SK-N-SH treated with all-trans-retinoic acid at 6 μM for 48 hours (cell line): ENCODE results near the gene PPOX.
A peak's percentile ranks its signal among the peaks of the same experiment; 100 is the strongest.

Experiments used
- ATAC-seq: fragments of 200-7000 bp; cut with Tn5 transposase; 3 replicates; pipeline ENCODE4 v1.9.1; 2020; ENCODE audit warnings: mild to moderate bottlenecking, moderate library complexity
- ARNTL ChIP-seq: fragments of 450-650 bp; formaldehyde crosslinking; IDR thresholded peaks from 2 replicates; pipeline ENCODE4 v1.5.0; 2020; ENCODE audit warnings: low read depth, mild to moderate bottlenecking, moderate library complexity, borderline replicate concordance
- BACH2 ChIP-seq: fragments of 250-450 bp; sonication (Bioruptor Pico); IDR thresholded peaks from 2 replicates; pipeline ENCODE4 v1.9.0; 2021; ENCODE audit warnings: mild to moderate bottlenecking, borderline replicate concordance
- CREB5 ChIP-seq: fragments of 250-450 bp; sonication (Bioruptor Pico); IDR thresholded peaks from 2 replicates; pipeline ENCODE4 v1.5.1; 2020; ENCODE audit warnings: low read depth, mild to moderate bottlenecking, moderate library complexity
- CSDC2 ChIP-seq: fragments of 250-450 bp; sonication (Bioruptor Pico); IDR thresholded peaks from 2 replicates; pipeline ENCODE4 v1.5.0; 2020; ENCODE audit warnings: mild to moderate bottlenecking, moderate library complexity
- CSRNP3 ChIP-seq: fragments of 250-450 bp; sonication (Bioruptor Pico); IDR thresholded peaks from 2 replicates; pipeline ENCODE4 v1.5.1; 2021; ENCODE audit warnings: mild to moderate bottlenecking, moderate library complexity
- ESRRG ChIP-seq: fragments of 250-450 bp; sonication (Bioruptor Pico); IDR thresholded peaks from 2 replicates; pipeline ENCODE4 v1.6.1; 2021; ENCODE audit warnings: mild to moderate bottlenecking
- GLIS3 ChIP-seq: fragments of 250-450 bp; sonication (Bioruptor Pico); IDR thresholded peaks from 2 replicates; pipeline ENCODE4 v1.5.0; 2020; ENCODE audit warnings: mild to moderate bottlenecking, moderate library complexity
- ISL1 ChIP-seq: fragments of 250-450 bp; sonication (Bioruptor Pico); IDR thresholded peaks from 2 replicates; pipeline ENCODE4 v2.1.2; 2022; ENCODE audit warnings: mild to moderate bottlenecking, moderate library complexity
- OSR1 ChIP-seq: fragments of 250-450 bp; sonication (Bioruptor Pico); IDR thresholded peaks from 2 replicates; pipeline ENCODE4 v1.8.0; 2022; ENCODE audit warnings: moderate library complexity, mild to moderate bottlenecking, inconsistent platforms
- PATZ1 ChIP-seq: fragments of 250-450 bp; sonication (Bioruptor Pico); IDR thresholded peaks from 2 replicates; pipeline ENCODE4 v1.8.0; 2020; ENCODE audit warnings: mild to moderate bottlenecking, moderate library complexity, borderline replicate concordance
- PPARA ChIP-seq: fragments of 250-450 bp; sonication (Bioruptor Pico); IDR thresholded peaks from 2 replicates; pipeline ENCODE4 v1.5.0; 2020; ENCODE audit warnings: mild to moderate bottlenecking, borderline replicate concordance
- RARB ChIP-seq: fragments of 250-450 bp; sonication (Bioruptor Pico); IDR thresholded peaks from 2 replicates; pipeline ENCODE4 v1.8.0; 2021; ENCODE audit warnings: mild to moderate bottlenecking, moderate library complexity
- SNAI2 ChIP-seq: fragments of 250-450 bp; sonication (Bioruptor Pico); IDR thresholded peaks from 2 replicates; pipeline ENCODE4 v1.5.0; 2020; ENCODE audit warnings: mild to moderate bottlenecking, moderate library complexity
- TCF4 ChIP-seq: fragments of 250-450 bp; sonication (Bioruptor Pico); IDR thresholded peaks from 2 replicates; pipeline ENCODE4 v1.8.0; 2021; ENCODE audit warnings: mild to moderate bottlenecking, moderate library complexity, borderline replicate concordance
- TOX ChIP-seq: fragments of 250-450 bp; sonication (Bioruptor Pico); IDR thresholded peaks from 2 replicates; pipeline ENCODE4 v1.8.0; 2021; ENCODE audit warnings: mild to moderate bottlenecking, moderate library complexity, borderline replicate concordance
- TSHZ2 ChIP-seq: fragments of 250-450 bp; sonication (Bioruptor Pico); IDR thresholded peaks from 2 replicates; pipeline ENCODE4 v1.5.0; 2020; ENCODE audit warnings: mild to moderate bottlenecking, moderate library complexity
- ZC3H10 ChIP-seq: fragments of 250-450 bp; sonication (Bioruptor Pico); IDR thresholded peaks from 2 replicates; pipeline ENCODE4 v1.5.1; 2021; ENCODE audit warnings: mild to moderate bottlenecking, moderate library complexity
- ZFP30 ChIP-seq: fragments of 450-650 bp; formaldehyde crosslinking; IDR thresholded peaks from 2 replicates; pipeline ENCODE4 v1.5.0; 2022; ENCODE audit warnings: mild to moderate bottlenecking, moderate library complexity
- ZNF565 ChIP-seq: fragments of 450-650 bp; formaldehyde crosslinking; conservative IDR thresholded peaks from 2 replicates; pipeline ENCODE4 v1.5.0; 2020; ENCODE audit warnings: low read depth, mild to moderate bottlenecking, moderate library complexity
- ZNF70 ChIP-seq: fragments of 450-650 bp; formaldehyde crosslinking; IDR thresholded peaks from 2 replicates; pipeline ENCODE4 v1.5.0; 2020; ENCODE audit warnings: mild to moderate bottlenecking, moderate library complexity
- ZNF8 ChIP-seq: fragments of 450-650 bp; formaldehyde crosslinking; IDR thresholded peaks from 2 replicates; pipeline ENCODE4 v1.5.0; 2020; ENCODE audit warnings: mild to moderate bottlenecking, moderate library complexity
- TF ChIP-seq, protein P1 (sequence below): fragments of 250-450 bp; sonication (Bioruptor Pico); IDR thresholded peaks from 2 replicates; pipeline ENCODE4 v1.8.0; 2021; ENCODE audit warnings: low read depth, mild to moderate bottlenecking, moderate library complexity, borderline replicate concordance

The PPOX gene

GRCh38 chr1:161190962-161191521 is 24.8 kb downstream of the PPOX start (continued):
- TF ChIP-seq CSDC2 (CRISPR knock-in tag): no peak

GRCh38 chr1:161191971-161192370 is 25.7 kb downstream of the PPOX start:
- no peak for ATAC-seq
- no peak for TF ChIP-seq ZNF8
- no peak for TF ChIP-seq ISL1
- no peak for TF ChIP-seq TOX (CRISPR knock-in tag)
- TF ChIP-seq, protein P1, sequence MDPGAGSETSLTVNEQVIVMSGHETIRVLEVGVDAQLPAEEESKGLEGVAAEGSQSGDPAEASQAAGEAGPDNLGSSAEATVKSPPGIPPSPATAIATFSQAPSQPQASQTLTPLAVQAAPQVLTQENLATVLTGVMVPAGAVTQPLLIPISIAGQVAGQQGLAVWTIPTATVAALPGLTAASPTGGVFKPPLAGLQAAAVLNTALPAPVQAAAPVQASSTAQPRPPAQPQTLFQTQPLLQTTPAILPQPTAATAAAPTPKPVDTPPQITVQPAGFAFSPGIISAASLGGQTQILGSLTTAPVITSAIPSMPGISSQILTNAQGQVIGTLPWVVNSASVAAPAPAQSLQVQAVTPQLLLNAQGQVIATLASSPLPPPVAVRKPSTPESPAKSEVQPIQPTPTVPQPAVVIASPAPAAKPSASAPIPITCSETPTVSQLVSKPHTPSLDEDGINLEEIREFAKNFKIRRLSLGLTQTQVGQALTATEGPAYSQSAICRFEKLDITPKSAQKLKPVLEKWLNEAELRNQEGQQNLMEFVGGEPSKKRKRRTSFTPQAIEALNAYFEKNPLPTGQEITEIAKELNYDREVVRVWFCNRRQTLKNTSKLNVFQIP (CRISPR knock-in tag): no peak
- no peak for TF ChIP-seq RARB (CRISPR knock-in tag)
- TF ChIP-seq ESRRG: no peak
- no peak for TF ChIP-seq ZNF565
- no peak for TF ChIP-seq GLIS3 (CRISPR knock-in tag)
- TF ChIP-seq TSHZ2: no peak
- no peak for TF ChIP-seq BACH2 (CRISPR knock-in tag)
- no peak for TF ChIP-seq ZC3H10
- no peak for TF ChIP-seq SNAI2
- TF ChIP-seq CSDC2 (CRISPR knock-in tag): no peak
- TF ChIP-seq PPARA: no peak
- no peak for TF ChIP-seq ARNTL
- TF ChIP-seq OSR1 (CRISPR knock-in tag): no peak

DNA sequence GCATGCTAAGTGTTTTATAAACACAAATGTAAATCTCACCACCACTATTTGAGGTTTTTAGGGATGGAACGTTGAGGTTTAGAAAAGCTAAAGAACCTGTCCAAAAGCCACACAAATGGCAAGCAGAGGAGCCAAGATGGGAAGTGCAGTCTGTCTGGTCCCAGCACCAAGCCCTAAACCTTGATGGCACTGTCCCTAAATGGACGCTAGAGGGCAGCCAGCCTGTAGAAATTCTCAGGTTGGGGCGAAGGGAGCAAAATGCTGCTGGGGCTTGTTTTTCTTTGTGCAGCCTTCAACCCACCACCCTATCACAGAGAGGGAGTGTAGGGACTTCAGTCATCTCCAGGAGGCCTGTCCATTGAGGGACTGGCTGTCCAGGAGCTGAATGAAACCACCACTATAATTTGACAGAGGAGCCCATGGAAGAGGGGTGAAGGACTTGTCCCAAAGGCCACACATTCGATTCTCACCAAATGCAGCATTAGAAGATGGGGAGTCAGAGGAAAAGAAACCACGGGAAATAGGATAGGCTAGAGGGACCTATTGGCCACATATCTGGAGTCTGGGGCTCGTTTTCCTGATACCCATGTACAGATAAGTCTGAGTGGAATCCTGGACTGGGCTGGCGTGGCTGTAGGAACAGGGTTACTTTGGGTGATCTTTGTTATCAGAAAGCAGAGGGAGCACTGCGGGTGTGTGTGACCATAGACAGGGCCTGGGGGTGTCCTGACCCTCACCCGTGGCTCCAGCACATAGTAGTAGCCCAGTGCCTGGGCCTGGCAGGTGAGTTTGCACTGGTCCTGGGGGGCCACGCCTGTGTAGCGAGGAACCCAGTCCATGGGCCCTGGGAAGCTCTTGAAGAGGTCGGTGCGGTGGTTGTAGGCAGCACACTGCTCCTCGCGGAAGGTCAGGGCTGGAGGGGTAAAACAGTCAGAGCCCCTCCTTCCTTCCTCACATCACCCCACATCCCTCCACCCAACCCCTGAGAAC is 26.5 kb downstream of the PPOX start:
- TF ChIP-seq PATZ1 (CRISPR knock-in tag): no peak
- no peak for TF ChIP-seq ESRRG
- no peak for TF ChIP-seq CREB5 (CRISPR knock-in tag)
- TF ChIP-seq CSDC2 (CRISPR knock-in tag): no peak
- TF ChIP-seq RARB (CRISPR knock-in tag): no peak
- TF ChIP-seq SNAI2: no peak
- TF ChIP-seq TOX (CRISPR knock-in tag): no peak
- TF ChIP-seq ZNF70 (CRISPR knock-in tag): no peak
- no peak for TF ChIP-seq CSRNP3 (CRISPR knock-in tag)
- TF ChIP-seq PPARA: no peak
- no peak for TF ChIP-seq ZFP30 (CRISPR knock-in tag)
- no peak for TF ChIP-seq GLIS3 (CRISPR knock-in tag)
- TF ChIP-seq TCF4: no peak
- TF ChIP-seq, protein P1 (CRISPR knock-in tag): no peak
- no peak for TF ChIP-seq BACH2 (CRISPR knock-in tag)
- TF ChIP-seq ISL1: no peak
- TF ChIP-seq TSHZ2: no peak
- TF ChIP-seq ZNF8: no peak
- TF ChIP-seq ARNTL: no peak
- TF ChIP-seq OSR1 (CRISPR knock-in tag): no peak
- ATAC-seq: peak; percentile 63
